ENCODE data around the gene C19orf38. TPM values are rescaled to one million over a fixed set of nuclear protein-coding genes. Genes with fewer than 3 reads are reported as not detected.
"Not testable (repeated sequence)": the region's sequence is repeated elsewhere in the genome, so short reads cannot be mapped to it uniquely, and the experiment has no call there.

C19orf38 gene
- total RNA-seq, 1 donor from 2014 or later: 1.1 TPM

DNA sequence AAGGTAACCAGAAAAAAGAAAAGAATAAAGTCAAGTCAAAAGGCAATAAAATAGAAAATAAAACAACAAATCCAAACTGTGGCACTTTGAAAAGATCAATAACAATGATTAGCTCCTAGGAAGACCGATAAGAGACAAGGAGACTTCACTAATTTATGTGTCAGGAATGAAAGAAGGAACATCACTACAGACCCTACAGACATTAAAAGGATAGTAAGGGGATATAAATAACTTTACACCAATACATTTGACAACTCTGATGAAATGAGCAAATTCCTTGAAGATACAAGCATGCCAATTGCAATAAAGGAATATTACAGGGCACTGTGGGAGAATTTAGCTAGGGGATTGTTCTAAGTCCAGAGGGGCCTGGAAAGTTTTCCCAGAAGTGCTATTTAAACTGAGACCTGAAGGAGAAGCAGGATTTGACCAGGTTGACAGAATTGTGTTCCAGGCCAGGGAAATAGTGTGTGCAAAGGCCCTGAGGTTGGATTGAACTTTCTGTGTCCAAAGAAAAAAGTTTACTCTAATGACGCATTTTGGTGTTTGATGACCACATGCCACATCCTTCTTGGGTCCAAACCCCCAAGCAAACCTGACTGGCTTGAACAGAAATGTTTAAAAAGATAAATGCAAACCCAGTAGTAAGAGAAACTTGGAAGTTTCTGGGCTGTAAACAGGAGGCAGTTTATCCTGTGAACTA is 1.6 kb upstream of the C19orf38 start:
- no peak for DNase-seq (ENCODE audit: low read depth)

DNA sequence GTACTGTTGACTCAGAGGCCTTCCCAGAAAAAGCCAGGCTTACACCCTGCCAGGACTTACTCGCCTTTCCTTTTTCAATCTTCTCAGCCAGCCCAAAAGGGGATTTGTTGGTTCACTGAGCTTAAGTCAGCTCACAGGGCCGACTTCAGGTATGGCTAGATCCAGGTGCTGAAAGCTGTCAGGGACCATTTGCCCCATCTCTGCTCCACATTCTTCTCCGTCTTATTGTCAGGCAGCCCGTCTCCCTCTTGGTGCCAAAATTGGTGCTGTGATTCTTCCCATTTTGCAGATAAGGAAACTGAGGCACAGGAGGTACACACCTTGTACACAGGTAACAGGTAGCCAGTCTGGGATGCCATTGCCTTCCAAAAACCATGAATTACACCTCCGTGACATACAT is 2.4 kb downstream of the C19orf38 start:
- DNase-seq (ENCODE audit: low read depth): no peak

DNA sequence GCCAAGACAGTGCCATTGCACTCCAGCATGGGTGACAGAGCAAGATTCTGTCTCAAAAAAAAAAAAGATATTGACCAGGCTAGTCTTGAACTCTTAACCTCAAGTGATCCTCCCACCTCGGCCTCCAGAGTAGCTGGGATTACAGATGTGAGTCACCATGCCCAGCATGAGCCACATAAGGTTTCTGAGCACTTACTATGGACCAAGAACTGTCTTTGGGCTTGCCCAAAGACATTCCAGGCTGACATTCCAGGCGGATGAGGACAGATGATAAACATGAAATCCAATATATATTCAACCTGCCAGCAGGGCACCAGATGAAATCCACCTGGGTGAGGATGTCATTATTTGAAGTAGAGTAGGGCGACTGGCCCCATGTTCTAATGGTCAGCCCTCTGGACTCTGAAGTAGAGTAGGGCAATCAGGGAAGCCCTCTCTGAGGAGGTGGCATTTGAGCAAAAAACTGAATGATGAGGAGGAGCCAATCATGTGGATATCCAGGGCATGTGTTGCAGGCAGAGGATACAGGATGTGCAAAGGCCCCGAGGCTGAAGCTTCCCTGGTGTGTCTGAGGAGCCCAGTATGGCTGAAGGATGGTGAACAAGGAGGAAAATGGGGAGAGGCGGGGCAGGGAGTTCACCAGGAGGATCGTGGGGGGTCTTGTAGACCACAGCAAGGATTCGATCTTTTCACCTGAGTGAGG is 4.0 kb downstream of the C19orf38 start:
- peak; percentile 30 for DNase-seq (ENCODE audit: low read depth)

DNA sequence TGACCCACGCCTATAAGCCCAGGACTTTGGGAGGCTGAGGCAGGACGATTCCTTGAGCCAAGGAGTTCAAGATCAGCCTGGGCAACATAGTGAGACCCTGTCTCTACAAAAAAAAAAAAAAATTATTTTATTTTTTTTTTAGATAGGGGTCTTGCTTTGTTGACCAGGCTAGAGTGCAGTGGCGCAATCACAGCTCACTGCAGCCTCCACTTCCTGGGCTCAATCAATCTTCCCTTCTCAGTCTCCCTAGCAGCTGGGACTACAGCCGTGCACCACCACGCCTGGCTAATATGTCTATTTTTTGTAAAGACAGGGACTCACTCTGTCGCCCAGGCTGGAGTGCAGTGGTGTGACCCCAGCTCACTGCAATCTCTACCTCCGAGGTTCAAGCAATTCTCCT is 4.7 kb downstream of the C19orf38 start:
- no peak for DNase-seq (ENCODE audit: low read depth)

DNA sequence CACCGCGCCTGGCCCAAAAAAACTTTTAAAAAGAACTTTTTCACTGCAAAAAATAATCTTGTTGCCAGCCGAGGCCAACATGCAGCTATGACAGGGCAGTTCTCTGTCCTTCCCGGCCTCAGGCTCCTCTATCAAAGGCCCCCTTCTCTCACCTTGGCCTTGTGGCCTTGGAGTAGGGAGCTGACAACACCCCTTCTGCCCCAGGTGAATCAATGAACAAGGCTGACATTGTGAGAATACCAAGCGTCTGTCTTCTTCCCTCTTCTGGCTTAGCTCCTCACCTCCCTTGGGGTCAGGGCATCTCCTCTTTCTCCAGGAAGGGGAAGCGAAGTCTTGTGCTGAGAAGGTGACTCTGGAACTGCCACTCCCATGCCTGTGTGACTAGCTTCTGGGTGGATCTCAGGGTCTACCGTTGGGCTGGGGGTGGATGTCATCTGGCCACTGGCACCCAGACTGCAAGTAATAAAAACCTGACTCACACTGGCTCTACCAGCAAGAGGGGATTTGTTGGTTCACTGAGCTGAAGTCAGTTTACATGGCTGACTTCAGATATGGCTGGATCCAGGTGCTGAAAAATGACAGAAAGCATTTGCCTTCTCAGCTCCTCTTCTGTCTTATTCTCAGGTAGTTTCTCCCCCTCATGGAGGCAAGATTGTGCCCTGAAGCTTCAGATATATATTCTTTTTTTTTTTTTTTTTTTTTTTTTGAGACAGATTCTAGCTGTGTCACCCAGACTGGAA is 6.3 kb downstream of the C19orf38 start:
- DNase-seq (ENCODE audit: low read depth): no peak

DNA sequence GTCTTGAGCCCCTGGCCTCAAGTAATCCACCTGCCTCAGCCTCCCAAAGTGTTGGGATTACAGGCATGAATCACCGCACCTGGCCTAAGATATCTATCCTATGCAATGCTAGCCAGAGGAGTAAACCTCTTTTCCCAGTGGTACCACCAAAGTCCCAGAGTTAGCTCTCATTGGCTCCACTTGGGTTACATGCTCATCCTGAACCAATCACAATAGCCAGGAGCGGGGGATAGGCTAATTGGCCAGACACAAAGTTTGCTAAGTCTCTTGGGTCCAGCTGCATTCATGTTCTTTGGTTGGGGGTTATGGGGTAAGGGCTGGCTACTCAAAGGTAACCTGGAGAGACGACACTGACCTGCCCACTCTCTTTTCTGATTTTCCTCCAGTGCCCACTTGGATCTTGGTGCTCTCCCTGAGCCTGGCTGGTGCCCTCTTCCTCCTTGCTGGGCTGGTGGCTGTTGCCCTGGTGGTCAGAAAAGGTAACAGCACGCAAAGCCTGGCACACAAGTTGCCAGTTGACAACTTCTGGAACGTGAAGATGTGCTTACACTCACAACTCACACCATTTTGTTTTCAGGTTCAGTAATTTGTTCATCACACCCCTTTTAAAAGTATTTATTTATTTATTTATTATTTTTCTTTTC is 7.8 kb downstream of the C19orf38 start:
- DNase-seq (ENCODE audit: low read depth): no peak

DNA sequence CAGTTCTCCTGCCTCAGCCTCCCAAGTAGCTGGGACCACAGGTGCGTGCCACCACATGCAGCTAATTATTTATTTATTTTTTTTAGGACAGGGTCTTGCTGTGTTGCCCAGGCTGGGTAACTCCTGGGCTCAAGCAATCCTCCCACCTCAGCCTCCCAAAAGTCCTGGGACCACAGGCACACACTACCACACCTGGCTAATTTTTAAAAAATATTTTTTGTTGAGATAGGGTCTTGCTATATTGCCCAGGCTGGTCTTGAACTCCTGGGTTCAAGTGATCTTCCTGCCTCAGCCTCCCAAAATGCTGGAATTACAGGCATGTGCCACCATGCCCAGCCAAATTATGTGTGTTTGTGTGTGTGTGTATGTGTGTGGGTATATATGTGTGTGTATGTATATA is 8.7 kb downstream of the C19orf38 start:
- not testable (repeated sequence) for DNase-seq (ENCODE audit: low read depth)

DNA sequence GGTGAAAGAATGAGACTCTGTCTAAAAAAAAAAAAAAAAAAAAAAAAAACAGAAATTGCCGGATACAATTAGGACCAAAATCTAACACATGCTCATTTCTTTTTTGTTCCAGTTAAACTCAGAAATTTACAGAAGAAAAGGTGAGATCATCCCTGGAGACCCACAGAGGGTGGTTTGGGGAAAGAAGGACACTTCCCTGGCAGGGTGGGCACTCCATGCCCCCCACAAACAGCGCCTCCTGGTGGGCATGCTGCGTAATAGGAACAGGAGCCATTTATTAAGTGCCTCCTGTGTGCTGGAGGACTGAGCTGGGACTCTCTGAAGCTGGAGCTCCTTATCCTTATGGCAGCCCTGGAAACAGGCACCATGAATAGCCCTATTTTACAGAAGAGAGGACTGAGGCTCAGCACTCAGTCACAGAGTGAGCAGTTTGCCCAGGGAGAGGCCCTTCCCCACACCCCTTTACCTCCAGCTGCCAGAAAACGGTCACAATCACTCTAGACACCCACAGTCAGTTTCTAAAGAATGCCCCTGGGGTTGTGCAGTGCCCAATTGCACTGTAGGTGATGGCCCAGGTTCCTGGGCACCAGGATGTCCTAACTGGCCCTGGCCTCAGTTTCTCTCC is 10.1 kb downstream of the C19orf38 start:
- DNase-seq (ENCODE audit: low read depth): no peak

DNA sequence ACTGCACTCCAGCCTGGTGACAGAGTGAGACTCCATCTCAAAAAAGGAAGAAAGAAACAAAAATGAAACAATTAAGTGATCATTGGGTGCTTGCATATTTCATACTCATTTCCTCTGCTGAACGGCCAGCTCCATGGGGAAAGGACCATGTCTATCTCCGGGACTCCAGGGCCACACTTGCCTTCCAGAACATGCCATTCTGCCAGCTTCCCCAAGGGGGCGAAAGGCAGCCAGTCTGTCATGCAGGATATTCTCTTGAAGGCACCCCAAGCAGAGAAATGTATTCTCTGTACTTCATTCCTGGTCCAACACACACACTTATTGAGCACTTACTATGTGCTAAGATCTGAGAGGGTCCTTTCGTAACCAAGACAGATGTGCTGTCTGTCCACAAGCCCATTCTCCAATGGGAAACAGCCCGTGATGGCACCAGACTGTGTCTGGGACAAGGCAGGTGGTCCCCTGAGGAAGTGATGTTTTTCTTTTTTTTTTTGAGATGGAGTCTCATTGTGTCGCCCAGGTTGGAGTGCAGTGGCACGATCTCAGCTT is 13.0 kb downstream of the C19orf38 start:
- peak; percentile 34 for DNase-seq (ENCODE audit: low read depth)

DNA sequence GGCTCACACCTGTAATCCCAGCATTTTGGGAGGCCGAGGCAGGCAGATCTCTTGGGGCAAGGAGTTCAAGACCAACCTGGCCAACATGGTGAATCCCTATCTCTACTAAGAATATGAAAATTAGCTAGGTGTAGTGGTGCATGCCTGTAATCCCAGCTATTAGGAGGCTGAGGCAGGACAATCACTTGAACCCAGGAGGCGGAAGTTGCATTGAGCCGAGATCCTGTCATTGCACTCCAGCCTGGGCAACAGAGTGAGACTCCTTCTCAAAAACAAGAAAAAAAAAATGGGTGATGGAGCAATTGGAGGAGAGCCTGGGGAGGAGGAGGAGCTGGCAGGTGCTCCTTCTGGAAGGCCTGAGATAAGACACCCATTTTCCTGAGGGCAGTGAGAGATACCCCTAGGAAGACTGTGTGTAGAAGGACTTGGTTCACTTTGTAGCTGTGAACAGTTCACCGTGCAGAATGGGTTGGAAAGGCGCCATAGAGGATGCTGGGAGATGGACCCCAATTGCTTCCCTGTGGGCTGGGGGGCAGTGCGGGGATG is 14.4 kb downstream of the C19orf38 start:
- no peak for DNase-seq (ENCODE audit: low read depth)

DNA sequence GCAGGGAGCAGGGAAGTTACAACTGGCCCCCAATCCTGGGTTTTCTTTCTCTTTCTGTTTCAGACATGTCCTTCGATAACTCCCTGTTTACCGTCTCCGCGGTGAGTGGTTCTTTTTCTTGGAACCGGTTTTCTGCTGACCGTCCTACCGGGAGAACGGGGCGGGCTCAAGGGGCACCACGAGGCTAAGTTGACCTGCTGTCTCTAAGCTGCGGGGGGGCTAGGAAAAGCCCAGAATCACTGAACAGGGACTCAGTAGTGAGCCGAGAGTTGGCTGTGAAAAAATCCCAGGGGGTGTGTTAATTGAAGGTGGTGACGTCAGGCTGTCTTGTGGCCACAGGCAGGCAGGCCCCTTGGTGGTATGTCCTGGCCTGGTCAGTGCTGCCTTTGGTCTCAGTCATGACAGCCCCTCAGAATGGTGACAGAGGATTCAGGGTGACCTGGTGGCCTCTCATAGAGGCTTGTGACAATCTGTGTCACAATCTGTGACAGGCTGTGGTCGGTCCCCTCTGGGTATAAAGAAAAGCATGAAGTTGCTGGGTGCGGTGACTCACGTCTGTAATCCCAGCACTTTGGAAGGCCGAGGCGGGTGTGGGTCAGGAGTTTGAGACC is 15.0 kb downstream of the C19orf38 start:
- DNase-seq (ENCODE audit: low read depth): peak; percentile 80

DNA sequence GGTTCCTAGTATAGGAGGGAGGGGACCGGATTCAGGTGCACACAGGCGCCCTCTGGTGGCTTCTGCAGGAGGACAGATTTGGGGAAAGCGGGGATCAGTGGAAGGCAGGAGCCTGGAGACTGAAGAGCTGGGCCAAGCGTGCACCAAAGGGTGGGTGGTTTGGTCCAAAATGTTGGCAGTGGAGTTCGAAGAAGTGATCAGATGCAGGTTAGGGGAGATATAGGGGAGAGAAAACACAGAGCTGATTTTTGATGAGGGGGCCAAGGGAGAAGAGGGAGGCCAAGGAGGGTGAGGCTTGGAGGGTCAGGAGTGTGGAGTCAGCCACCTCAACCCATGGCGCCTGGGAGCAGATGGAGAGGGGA is 16.3 kb downstream of the C19orf38 start:
- peak; percentile 83 for DNase-seq (ENCODE audit: low read depth)

DNA sequence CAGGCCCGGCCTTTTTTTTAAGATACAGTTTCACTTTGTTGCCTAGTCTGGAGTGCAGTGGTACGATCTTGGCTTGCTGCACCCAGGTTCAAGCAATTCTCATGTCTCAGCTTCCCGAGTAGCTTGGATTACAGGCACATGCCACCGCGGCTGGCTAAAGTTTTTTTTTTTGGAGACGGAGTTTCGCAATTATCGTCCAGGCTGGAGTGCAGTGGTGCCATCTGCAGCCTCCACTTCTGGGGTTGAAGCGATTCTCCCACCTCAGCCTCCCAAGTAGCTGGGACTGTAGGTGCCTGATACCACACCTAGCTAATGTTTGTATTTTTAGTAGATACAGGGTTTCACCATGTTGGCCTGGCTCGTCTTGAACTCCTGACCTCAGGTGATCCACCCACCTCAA is 18.3 kb downstream of the C19orf38 start:
- DNase-seq (ENCODE audit: low read depth): no peak

DNA sequence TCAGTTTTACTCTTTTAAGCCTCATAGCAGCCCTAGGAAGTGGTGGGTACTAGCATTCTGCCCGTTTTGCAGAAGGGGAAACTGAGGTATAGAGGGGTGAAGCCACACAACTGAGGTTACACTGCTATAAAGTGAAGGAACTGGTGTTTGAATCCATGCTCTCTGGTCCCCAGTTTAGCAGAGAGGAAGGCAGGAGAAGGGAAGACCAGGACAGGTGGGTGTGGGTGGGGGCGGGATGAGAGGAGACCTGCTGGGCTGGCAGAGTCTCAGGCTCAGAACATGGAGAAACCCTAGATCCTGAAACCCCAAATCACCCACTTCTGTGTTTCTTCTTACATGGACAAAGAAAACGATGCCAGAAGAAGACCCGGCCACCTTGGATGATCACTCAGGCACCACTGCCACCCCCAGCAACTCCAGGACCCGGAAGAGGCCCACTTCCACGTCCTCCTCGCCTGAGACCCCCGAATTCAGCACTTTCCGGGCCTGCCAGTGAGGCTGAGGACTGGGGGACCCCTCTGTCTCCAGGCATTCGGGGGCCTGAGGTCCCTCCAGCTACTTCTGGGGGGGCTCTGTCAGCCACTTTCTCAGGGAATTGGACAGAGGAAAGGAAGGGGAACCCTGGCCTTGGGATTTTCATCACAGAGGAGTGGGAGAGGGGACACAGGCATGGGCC is 20.8 kb downstream of the C19orf38 start:
- no peak for DNase-seq (ENCODE audit: low read depth)

DNA sequence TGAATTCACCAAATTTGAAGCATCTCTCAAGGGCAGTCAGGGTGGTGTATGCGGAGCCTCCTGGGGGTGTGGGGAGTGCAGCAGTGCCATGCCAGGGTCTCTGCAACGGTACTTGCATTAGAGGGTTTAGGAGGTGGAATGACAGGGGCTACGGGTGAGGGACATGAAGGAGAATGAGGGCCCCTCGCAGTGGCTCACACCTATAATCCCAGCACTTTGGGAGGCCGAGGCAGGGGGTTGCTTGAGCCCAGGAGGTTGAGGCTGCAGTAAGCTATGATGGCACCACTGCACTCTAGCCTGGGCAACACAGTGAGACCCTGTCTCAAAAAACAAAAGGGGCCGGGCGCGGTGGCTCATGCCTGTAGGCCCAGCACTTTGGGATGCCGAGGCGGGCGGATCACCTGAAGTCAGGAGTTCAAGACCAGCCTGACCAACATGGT is 21.7 kb downstream of the C19orf38 start:
- not testable (repeated sequence) for DNase-seq (ENCODE audit: low read depth)

DNA sequence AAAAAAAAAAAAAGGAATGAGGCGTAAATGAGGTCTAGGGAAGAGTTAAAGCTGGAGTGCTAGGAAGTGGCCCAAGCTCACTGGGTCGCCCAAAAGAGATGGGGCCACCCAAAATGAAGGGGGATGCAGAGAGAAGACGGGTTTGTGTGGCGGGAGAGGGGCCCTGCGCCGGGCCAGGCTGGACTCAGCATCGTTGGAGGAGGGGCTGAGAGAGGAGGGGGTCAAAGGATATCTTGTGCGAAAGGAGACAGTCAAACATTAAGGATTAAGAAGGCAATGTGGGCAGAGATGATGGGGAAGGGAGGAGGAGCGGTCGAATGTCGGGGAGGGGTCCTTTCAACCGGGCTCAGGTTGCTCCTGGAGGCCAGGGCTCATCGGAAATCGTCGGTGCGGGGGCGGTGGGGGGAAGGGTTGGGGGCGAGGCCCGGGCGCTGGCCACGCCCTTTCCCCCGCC is 22.3 kb downstream of the C19orf38 start:
- DNase-seq (ENCODE audit: low read depth): no peak

DNA sequence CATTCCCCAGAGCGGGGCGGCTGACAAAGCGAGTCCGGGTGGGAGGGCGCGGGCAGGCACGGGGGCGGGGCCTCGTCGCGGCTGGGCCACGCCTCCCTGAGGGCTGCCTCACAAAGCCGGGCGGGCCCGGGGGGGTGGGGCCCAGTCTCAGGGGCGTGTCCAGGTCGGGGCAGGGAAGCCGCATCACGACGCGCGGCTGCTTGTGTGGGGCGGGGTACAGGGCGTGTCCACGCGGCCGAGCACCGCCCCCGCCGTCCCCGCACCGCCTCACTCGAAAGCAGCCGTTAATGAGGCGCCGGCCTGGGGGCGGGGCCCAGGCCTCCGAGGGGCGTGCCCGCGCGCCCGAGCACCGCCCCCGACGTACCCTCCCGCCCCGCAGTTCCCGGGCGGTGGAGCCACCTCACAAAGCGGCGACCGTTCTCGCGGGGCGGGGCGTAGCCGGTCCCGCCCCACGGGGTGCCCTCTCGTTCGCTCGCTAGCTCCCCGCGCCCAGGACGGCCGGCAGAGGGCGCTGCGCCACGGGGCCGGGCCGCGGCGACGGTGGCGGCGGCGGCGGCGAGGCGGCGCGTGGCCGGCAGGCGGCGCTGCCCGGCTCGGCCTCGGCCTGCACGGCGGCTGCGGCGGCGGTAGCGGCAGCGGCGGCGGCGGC is 22.9 kb downstream of the C19orf38 start, which contains the start of gene CARM1:
CARM1 (plus strand) TSS at position 599 of the 649 bp plus-strand sequence. CDS start 150 bp downstream, outside the sequence.
- DNase-seq (ENCODE audit: low read depth): peak; percentile 97

DNA sequence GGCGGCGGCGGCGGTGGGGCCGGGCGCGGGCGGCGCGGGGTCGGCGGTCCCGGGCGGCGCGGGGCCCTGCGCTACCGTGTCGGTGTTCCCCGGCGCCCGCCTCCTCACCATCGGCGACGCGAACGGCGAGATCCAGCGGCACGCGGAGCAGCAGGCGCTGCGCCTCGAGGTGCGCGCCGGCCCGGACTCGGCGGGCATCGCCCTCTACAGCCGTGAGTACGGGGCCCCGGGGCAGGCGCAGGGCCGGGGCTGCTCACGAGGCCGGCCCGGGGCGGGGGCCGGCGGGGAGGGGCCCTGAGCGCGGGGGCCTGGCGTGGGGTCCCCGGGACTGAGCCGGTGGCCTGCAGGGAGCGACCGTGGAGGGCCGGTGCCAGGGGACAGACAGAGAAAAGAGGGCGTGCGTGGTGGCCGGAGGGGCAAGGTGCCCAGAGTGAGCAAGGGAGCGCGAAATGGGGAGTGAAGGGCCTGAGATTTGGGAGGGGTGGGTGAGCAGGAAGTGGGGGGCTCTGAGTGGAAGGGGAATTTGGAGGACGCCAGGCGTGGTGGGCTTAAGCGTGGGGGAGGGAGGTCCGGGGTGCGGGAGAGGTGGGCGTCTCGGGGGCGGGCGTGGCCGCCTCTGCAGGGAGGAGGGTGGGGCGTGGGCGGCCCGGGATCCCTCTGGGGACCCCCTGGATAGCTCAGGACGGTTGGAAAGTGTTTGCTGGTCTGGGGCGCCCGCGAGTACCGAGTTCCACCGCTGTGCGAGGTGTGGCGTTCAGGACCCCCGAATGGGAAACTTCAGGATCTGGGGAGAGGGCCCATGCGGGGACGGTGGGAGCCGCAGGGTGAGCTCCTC is 23.7 kb downstream of the C19orf38 start:
- DNase-seq (ENCODE audit: low read depth): peak; percentile 29

Measured in myocyte (in vitro differentiated cells).